Parathyroid adenoma (tissue), 2 donors: ENCODE measurements around the gene PDCD1.

Source experiments
- H2AFZ ChIP-seq: fragments of 300-600 bp; sonication (generic); one replicate; pipeline ENCODE4 v1.7.0; 2017; ENCODE audit warnings: antibody characterized with exemption, mild to moderate bottlenecking
- H3K27ac ChIP-seq: fragments of 300-600 bp; sonication (generic); one replicate; pipeline ENCODE4 v1.7.0; 2017
- H3K27me3 ChIP-seq: fragments of 300-600 bp; sonication (generic); one replicate; pipeline ENCODE4 v1.7.0; 2017; ENCODE audit warnings: low read length; ENCODE audit not compliant: control insufficient read depth, insufficient read depth
- H3K36me3 ChIP-seq: fragments of 300-600 bp; sonication (generic); one replicate; pipeline ENCODE4 v1.7.0; 2017; ENCODE audit warnings: low read length; ENCODE audit not compliant: control insufficient read depth, insufficient read depth
- H3K4me1 ChIP-seq: fragments of 300-600 bp; sonication (generic); one replicate; pipeline ENCODE4 v1.7.0; 2017; ENCODE audit warnings: control low read depth
- H3K4me2 ChIP-seq: fragments of 300-600 bp; sonication (generic); one replicate; pipeline ENCODE4 v1.7.0; 2017; ENCODE audit warnings: low read length
- H3K4me3 ChIP-seq: fragments of 300-600 bp; sonication (generic); one replicate; pipeline ENCODE4 v1.7.0; 2017; ENCODE audit warnings: low read depth, low read length
- H3K79me2 ChIP-seq: fragments of 300-600 bp; sonication (generic); one replicate; pipeline ENCODE4 v1.7.0; 2017; ENCODE audit warnings: control low read depth
- H3K9ac ChIP-seq: fragments of 300-600 bp; sonication (generic); one replicate; pipeline ENCODE4 v1.7.0; 2017; ENCODE audit warnings: mild to moderate bottlenecking
- H3K9me3 ChIP-seq: fragments of 300-600 bp; sonication (generic); one replicate; pipeline ENCODE4 v1.7.0; 2017; ENCODE audit warnings: low read length; ENCODE audit not compliant: control insufficient read depth
- CTCF ChIP-seq: fragments of 300-600 bp; sonication (generic); IDR thresholded peaks from one replicate; pipeline ENCODE4 v1.7.0; 2017; ENCODE audit warnings: antibody characterized with exemption, mild to moderate bottlenecking
- donor health status: primary hyperparathyroidism.

PDCD1 gene

GRCh38 chr2:241859436-241860183 is 916 bp upstream of the PDCD1 start:
- no peaks in the 10 kb centered on the region for H3K36me3 ChIP-seq
- peaks cover 7% of the 10 kb centered on the region for H3K4me1 ChIP-seq
- H3K4me3 ChIP-seq: no peak overlapping the region
- H3K9ac ChIP-seq: no peak overlapping the region
- H3K79me2 ChIP-seq: no peaks in the 10 kb centered on the region
- H3K27ac ChIP-seq: peak overlapping the region; percentile 11
- H3K9me3 ChIP-seq: no peaks in the 10 kb centered on the region
- H3K27me3 ChIP-seq: no peaks in the 10 kb centered on the region
- no peak for TF ChIP-seq CTCF
- H2AFZ ChIP-seq: peak overlapping the region; percentile 69
- peak overlapping the region; percentile 47 for H3K4me2 ChIP-seq

- H3K9me3 ChIP-seq: no peaks in the 10 kb centered on the region
- no peak for TF ChIP-seq CTCF
- no peak overlapping the region for H3K27ac ChIP-seq
- H3K36me3 ChIP-seq: no peaks in the 10 kb centered on the region
- no peaks in the 10 kb centered on the region for H3K79me2 ChIP-seq
- peaks cover 7% of the 10 kb centered on the region for H3K4me1 ChIP-seq
- no peak overlapping the region for H3K9ac ChIP-seq
- H3K27me3 ChIP-seq: no peaks in the 10 kb centered on the region
- no peak overlapping the region for H2AFZ ChIP-seq
- H3K4me3 ChIP-seq: no peak overlapping the region
- no peak overlapping the region for H3K4me2 ChIP-seq
Measured at GRCh38 chr2:241859017-241859435, 332 bp upstream of the PDCD1 start.

GRCh38 chr2:241857572-241858121 is 1.0 kb downstream of the PDCD1 start:
- Histone ChIP-seq H3K4me1 (peaks cover 7% of the 10 kb centered on the region), H3K36me3 (no peaks in the 10 kb centered on the region), H3K9me3 (no peaks in the 10 kb centered on the region), H3K27ac (no peak overlapping the region), H3K4me3 (no peak overlapping the region), H2AFZ (no peak overlapping the region), H3K9ac (no peak overlapping the region), H3K4me2 (no peak overlapping the region), H3K27me3 (no peaks in the 10 kb centered on the region), H3K79me2 (no peaks in the 10 kb centered on the region)
- TF ChIP-seq CTCF: no peak

- Histone ChIP-seq H3K4me2 (no peak overlapping the region), H3K79me2 (no peaks in the 10 kb centered on the region), H3K36me3 (no peaks in the 10 kb centered on the region), H3K4me1 (peaks cover 7% of the 10 kb centered on the region), H3K9me3 (no peaks in the 10 kb centered on the region), H3K27me3 (no peaks in the 10 kb centered on the region), H3K27ac (no peak overlapping the region), H3K4me3 (no peak overlapping the region), H2AFZ (no peak overlapping the region), H3K9ac (no peak overlapping the region)
- TF ChIP-seq CTCF: no peak
Measured at GRCh38 chr2:241857041-241857541, 1.6 kb downstream of the PDCD1 start.
